LNCAP (cell line): ENCODE results near the gene ABCB9.

Experiments
- CTCF ChIP-seq: fragments of 450-650 bp; IDR thresholded peaks from 2 replicates; pipeline ENCODE4 v1.5.1; 2017; ENCODE audit warnings: mild to moderate bottlenecking

ABCB9 gene

GRCh38 chr12:122982477-122982815 is 16.2 kb upstream of the ABCB9 start:
- TF ChIP-seq CTCF: no peak

GRCh38 chr12:122981587-122982476 is 15.6 kb upstream of the ABCB9 start:
- TF ChIP-seq CTCF: no peak

GRCh38 chr12:122981036-122981471 is 14.8 kb upstream of the ABCB9 start:
- peak; percentile 23; the same call in 1 of the 2 replicates for TF ChIP-seq CTCF

GRCh38 chr12:122980183-122981035 is 14.1 kb upstream of the ABCB9 start, which contains the start of gene ARL6IP4:
Gene ARL6IP4 (plus strand): TSS chr12:122980681. CDS start chr12:122981140, 459 bp downstream.
- no peak for TF ChIP-seq CTCF

GRCh38 chr12:122979908-122980182 is 13.6 kb upstream of the ABCB9 start:
- no peak for TF ChIP-seq CTCF

- TF ChIP-seq CTCF: no peak
Measured at GRCh38 chr12:122979001-122979907, 13.0 kb upstream of the ABCB9 start.

- no peak for TF ChIP-seq CTCF
Measured at GRCh38 chr12:122978507-122978955, 12.3 kb upstream of the ABCB9 start.
